ENCODE data around the gene FAM236D. TPM values are rescaled to one million over a fixed set of nuclear protein-coding genes. Genes with fewer than 3 reads are reported as not detected.

FAM236D gene
- total RNA-seq: not detected in 2 replicates

GRCh38 chrX:72808110-72808509 lies at the start of gene FAM236D:
Gene FAM236D (minus strand): TSS chrX:72808210. CDS start chrX:72808110, 100 bp downstream.

GRCh38 chrX:72782560-72782959 lies 25.4 kb downstream of the FAM236D start, which contains the start of gene FAM236B:
Gene FAM236B (minus strand): TSS chrX:72782660. CDS start chrX:72782560, 100 bp downstream.

GRCh38 chrX:72776653-72777466 lies 31.1 kb downstream of the FAM236D start, which contains the start of gene DMRTC1B:
Gene DMRTC1B (plus strand): TSS chrX:72776890. CDS start chrX:72845136, 68,246 bp downstream.

Other genes with a start within 250 kb of the FAM236D start
- 17.2 and 23.5 TPM in 2 replicates for gene HDAC8, start 235.4 kb downstream of the FAM236D start, total RNA-seq
- 5.3 and 6.5 TPM in 2 replicates for gene PHKA1, start 93.9 kb downstream of the FAM236D start, total RNA-seq
- not detected in 2 replicates for gene DMRTC1B, start 31.3 kb downstream of the FAM236D start, total RNA-seq
- not detected in 2 replicates for gene FAM236B, start 25.6 kb downstream of the FAM236D start, total RNA-seq
- not detected in 2 replicates for gene FAM236C, start 104.4 kb upstream of the FAM236D start, total RNA-seq
- not detected in 2 replicates for gene FAM236A, start 130.0 kb upstream of the FAM236D start, total RNA-seq
- gene DMRTC1, start 135.6 kb upstream of the FAM236D start, total RNA-seq: not detected in 2 replicates
- not detected in 2 replicates for gene PABPC1L2B, start 194.7 kb upstream of the FAM236D start, total RNA-seq